KBM-7 (cell line): ENCODE data around the gene GNGT2.
"Not testable (repeated sequence)": the region's sequence is repeated elsewhere in the genome, so short reads cannot be mapped to it uniquely, and the experiment has no call there.

ENCODE experiments used
- DNase-seq: peaks from one replicate; pipeline ENCODE4 v3.0.0-alpha.2; 2015
- in situ Hi-C: fragments of 300-500 bp; cut with MboI; formaldehyde crosslinking; loops from 2 replicates; pipeline ENCODE4 v1.14.3; 2020; ENCODE audit warnings: low sequenced_read_pairs, low pct_unique_long_range_greater_than_20kb, mixed read lengths

GNGT2 gene

DNA sequence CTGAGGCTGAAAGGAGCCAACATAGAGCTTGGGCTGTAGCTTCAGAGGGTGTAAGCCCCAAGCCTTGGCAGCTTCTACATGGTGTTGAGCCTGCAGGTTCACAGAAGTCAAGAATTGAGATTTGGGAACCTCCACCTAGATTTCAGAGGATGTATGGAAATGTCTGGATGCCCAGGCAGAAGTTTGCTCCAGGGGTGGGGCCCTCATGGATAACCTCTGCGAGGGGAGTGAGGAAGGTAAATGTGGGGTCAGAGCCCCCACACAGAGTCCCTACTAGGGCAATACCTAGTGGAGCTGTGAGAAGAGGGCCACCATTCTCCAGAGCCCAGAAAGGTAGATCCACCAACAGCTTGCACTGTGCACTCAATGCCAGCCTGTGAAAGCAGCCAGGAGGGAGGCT lies 25.0 kb downstream of the GNGT2 start:
- in situ Hi-C loops = not testable (repeated sequence)

DNA sequence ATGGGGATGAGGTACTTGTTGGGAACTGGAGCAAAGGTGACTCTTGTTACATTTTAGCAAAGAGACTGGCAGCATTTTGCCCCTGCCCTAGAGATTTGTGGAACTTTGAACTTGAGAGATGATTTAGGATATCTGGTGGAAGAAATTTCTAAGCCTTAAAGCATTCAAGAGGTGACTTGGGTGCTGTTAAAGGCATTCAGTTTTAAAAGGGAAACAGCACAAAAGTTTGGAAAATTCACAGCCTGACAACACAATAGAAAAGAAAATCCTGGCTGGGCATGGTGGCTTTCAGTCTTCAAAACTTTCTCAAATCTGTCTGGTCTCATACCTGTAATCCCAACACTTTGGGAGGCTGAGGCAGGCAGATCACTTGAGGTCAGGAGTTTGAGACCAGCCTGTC lies 25.9 kb downstream of the GNGT2 start:
- in situ Hi-C loops, DNase-seq: not testable (repeated sequence)

More for the DNA sequence above, 25.0 kb downstream of the GNGT2 start:
- DNase-seq = not testable (repeated sequence)

DNA sequence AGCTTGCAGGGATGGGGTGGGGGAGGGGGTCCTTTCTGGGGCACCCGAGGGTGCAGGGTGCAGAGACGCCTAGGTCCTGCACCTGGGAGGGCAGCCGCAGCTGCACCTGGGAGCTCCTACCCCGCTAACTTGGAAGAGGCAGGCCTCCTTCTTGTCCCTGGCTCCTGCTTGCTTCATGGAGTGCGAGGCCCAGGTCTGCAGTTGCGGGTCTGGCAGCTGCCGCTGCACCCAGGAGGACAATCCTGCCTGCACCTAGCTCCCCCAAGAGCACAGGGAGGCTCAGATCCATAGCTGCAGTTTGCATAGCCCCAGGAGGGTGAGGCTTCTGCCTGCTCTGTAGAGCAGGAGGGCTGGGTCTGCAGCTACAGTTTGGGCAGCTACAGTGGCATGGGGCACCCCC lies 26.6 kb downstream of the GNGT2 start:
- in situ Hi-C loops = no loop called here
- no peak for DNase-seq

DNA sequence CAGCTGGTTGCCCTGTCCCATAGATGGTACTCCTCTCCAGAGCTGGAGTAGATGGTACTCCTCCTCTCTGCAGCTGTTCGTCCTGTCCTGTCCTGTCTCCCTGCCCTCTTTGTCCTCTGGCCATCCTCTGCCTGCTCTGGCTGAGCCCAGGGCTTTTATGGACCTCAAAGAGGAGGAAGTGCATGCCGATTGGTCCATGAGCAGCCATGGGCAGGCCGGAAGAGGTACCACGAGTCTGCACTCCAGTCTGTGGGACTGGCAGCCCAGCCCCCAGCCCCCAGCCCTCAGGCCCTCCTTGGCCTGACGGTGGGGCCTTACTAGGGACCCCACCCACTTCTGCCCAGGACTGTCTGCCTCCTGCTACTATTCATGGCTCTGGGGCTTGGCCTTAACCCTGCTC lies 27.0 kb downstream of the GNGT2 start:
- in situ Hi-C loops = no loop called here
- no peak for DNase-seq

DNA sequence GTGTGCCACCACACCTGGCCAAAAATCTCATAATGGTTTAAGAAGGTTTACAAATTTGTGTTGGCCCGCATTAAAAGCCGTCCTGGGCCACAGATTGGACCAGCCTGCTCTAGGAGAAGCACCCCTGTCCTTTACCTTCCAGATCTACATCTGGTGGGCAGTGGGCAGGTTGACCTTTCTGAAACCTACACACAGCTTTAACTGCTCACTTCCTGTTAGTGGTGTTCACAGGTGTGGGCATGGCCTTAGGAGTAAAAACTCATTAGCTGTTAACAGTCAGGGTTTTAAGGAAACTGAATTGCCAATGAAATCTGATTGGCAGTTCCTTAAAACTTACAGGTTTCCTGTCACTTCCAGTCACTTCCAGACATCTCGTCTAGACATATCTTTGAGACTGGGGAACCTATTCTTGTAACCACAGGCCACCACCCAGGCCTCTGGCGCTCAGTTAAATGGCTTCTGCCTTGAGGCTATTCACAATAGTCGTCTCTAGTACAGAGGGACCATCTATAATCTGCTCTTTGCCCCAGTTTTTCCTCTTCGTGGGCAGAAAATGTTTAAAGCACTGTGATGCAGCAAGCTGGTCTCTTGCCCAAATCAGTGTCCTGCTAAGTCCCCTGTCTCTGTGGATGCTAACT lies 29.3 kb downstream of the GNGT2 start:
- in situ Hi-C loops = no loop called here
- DNase-seq = peak; percentile 31

DNA sequence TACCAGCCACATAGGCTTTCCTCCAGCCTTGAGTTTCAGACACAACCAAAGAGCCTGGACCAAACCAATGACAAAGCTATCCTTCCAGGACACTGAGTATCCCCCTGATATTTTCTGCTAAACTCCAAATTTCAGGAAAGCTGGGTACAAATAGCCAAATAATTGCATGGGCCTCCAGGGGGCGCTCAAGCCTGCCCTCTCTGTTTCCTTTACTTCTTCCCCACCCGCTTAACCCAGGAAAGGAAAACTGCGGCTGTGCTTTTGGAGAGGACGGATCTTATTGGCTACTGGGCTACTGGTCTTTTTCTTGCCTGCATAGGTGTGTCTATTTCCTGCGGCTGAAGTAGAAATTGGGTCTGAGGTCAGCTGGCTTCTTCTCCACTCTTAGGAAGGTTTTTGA lies 30.1 kb downstream of the GNGT2 start:
- peak; percentile 87 for DNase-seq
- in situ Hi-C loops = no loop called here

DNA sequence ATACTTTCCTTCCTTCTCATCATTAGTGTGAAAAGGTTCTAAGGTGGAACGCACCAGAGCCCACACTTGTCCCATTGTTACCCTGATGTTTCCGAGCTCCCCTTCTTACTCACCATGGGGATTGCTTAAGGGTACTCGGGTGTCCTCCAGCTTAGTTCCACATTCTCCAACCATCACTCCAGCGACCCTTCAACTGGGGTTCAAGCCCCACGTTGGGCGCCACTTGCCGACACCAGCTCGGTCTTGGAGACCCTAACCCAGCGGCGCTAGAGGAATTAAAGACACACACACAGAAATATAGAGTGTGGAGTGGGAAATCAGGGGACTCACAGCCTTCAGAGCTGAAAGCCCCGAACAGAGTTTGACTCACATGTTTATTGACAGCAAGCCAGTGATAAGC lies 34.4 kb downstream of the GNGT2 start:
- DNase-seq, in situ Hi-C loops: not testable (repeated sequence)

DNA sequence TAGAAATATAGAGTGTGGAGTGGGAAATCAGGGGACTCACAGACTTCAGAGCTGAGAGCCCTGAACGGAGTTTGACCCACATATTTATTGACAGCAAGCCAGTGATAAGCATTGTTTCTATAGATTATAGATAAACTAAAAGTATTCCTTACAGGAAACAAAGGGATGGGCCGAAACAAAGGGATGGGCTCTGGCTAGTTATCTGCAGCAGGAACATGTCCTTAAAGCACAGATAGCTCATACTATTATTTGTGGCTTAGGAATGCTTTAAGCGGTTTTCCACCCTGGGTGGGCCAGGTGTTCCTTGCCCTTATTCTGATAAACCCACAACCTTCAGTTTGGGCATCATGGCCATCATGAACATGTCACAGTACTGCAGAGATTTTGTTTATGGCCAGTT lies 39.7 kb downstream of the GNGT2 start:
- DNase-seq, in situ Hi-C loops: not testable (repeated sequence)

DNA sequence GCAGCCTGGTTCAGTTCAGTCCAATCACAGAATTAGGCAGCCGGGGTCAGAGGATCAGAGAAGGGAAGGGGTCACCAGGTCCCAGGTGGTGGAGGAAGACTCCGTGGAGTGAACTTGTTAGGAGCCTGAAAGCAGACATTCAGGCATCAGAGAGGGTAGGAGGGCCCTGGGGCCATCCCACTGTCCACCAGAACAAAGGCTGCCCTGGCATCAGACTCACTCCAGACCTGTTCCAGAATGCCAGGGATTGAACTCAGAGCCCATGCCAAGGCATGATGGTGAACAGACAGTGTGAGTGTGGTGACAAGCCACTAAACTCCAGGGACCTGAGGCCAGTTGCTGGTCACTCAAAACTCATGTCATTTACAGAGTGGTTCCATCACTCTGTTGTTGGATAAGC lies 40.2 kb downstream of the GNGT2 start:
- DNase-seq = no peak
- in situ Hi-C loops = no loop called here

DNA sequence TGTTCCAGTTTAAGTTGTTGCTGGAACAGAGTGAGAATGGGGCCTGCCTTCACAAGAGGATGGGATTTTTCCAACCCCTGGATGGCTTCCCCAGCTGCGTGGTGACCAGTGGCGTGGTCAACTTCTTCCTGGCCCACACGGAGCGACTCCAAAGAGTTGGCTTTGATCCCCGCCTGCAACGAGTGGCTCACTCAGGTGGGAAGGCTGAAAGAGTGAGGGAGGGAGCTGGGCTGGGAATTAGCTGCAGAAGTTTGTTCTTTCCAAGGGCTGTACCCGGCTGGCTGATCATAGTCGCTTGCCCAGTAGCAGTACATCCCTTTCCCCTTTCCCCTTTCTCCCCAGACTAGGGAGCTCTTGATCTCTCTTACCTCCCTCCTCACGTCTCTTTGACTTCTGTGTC lies 41.7 kb downstream of the GNGT2 start:
- DNase-seq = no peak
- in situ Hi-C loops = no loop called here

DNA sequence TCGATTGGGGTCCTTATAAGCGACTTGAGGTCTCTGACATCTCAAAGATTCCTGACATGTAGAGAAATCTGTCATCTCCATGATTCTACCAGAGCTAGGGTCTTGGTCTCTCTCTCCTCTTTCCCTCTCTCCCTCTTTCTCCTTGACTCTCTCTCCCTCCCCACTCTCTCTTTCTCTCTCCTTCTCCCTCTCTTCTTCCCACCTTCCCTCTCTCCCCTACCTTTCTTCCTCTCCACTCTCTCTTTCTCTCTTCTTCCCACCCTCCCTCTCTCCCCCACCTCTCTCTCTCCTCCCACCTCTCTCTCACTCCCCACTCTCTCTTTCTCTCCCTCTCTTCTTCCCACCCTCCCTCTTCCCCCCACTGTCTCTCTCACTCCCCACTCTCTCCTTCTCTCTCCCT lies 45.2 kb downstream of the GNGT2 start:
- in situ Hi-C loops = no loop called here
- no peak for DNase-seq

DNA sequence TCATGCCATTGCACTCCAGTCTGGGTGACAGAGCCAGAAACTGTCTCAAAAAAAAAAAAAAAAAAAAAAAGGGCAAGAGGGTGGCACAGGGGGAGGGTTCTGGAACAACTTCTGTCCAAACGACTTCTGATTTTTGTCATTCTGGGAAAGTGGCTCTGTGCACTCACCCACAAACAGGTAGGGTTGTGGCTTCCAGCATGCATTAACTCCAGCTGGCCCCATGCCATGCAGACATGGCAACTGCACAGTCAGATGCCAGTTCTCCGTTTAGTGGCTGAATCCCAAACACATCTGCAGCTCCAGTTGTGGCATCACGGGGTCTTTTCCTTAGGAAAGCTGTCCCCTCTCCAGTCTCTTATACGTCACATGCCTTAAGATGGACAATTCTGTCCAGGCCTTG lies 47.5 kb downstream of the GNGT2 start:
- no peak for DNase-seq
- in situ Hi-C loops = no loop called here

DNA sequence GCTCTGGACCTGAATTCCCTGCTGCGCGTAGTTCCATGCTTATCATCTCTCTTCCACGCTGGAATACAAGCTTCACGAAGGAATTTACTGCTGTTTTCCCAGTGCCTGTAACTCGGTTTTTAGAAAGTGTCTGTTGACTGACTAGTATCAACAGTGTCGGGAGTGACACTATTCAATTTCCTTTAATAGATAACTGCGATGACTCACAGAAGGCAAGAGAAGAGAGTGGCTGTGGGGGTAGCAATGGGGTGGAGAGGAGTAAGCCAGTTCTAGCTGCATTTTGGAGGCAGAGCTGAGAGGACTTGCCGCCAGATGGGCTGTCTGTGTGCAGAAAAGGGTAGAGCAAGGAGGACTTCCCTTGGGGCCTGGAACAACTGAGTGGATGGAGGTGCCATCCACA lies 52.6 kb downstream of the GNGT2 start:
- in situ Hi-C loops = no loop called here
- DNase-seq = no peak

DNA sequence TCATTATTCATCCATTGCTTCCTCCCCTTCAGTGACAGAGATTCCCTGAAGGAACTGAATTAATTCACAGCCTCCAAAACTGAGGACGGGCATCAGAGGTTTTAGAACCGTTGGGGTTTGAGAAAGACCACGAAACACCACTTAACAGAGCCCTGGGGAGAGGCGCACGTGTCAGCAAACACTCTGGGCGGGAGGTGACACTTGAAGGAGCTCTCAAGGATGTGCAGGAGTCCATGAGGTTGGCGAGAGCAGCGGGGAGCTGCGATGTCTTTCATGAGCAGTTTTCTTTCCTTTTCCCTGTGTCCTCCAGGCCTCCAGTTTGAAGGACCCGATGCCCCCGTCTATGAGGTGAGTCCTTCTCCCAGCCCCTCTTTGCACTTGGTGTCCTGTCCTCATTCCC lies 54.1 kb downstream of the GNGT2 start:
- in situ Hi-C loops = no loop called here
- DNase-seq = no peak
